ENCODE measurements around the gene GARIN5B. TPM values are rescaled to one million over a fixed set of nuclear protein-coding genes. Genes with fewer than 3 reads are reported as not detected.

GARIN5B gene
- polyA plus RNA-seq, 1 donor from 2014 or later, result not detected

DNA sequence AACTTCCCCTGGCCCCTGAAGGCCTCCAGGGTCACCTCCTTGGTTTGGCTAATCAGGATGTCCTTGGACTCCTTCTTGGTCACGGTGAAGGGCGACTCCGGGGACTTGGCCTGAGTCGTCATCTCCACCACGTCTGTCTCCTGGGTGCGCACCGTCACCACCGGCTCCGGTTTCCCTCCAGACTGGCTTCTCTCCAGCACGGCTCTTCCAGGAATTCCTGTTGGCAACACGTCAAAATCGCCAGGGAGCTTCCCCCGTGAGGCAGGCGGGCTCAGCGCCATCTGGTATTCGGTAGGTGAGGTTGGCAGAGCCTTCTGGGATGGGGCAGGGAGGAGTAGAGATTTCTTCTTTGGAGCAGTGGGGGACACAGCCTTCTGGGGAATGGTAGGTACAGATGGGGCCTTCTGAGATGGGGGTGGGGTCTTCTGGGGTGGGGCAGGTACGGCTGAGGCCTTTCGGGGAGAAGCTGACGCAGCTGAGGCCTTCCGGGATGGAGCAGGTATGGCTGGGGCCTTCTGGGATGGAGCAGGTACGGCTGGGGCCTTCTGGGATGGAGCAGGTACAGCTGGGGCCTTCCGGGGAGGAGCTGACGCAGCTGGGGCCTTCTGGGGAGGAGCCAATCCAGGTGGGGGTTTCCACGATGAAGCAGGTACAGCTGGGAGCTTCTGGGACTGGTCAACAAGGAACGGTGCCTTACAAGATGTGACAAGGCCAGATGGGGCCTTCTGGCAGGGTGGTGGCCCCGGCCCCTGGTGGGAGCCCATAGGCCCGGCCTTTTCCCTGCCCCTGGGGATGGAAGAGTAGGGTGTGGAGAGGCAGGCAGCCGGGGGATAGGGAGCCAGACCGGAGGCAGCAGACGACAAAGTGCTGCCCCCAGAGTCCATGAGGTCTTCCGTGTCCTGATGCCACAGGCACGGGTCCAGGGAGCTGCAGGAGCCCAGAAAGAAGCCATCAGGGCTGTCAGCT is 3.8 kb downstream of the GARIN5B start:
- H3K9me3 ChIP-seq (ENCODE audit: low read length), result no peaks in the 10 kb centered on the region
- no peaks in the 10 kb centered on the region for H3K79me2 ChIP-seq (replicated peaks; ENCODE audit: insufficient read depth, low read length)
- TF ChIP-seq TAF1 (IDR thresholded peaks at IDR 0.05; ENCODE audit: low read depth) (no peak), MXI1 (conservative IDR thresholded peaks at IDR 0.05; ENCODE audit: poor library complexity, severe bottlenecking) (no peak), CTCF (IDR thresholded peaks at IDR 0.05; ENCODE audit: poor library complexity, severe bottlenecking) (no peak), POLR2AphosphoS5 (IDR thresholded peaks at IDR 0.05) (no peak), SMC3 (conservative IDR thresholded peaks at IDR 0.05; ENCODE audit: poor library complexity) (no peak), EZH2 (IDR thresholded peaks at IDR 0.05; ENCODE audit: borderline replicate concordance, insufficient read depth, low read length, poor library complexity, severe bottlenecking) (no peak), EP300 (conservative IDR thresholded peaks at IDR 0.05; ENCODE audit: poor library complexity, severe bottlenecking) (no peak), RAD21 (conservative IDR thresholded peaks at IDR 0.05) (no peak)
- TF ChIP-seq, protein P1, sequence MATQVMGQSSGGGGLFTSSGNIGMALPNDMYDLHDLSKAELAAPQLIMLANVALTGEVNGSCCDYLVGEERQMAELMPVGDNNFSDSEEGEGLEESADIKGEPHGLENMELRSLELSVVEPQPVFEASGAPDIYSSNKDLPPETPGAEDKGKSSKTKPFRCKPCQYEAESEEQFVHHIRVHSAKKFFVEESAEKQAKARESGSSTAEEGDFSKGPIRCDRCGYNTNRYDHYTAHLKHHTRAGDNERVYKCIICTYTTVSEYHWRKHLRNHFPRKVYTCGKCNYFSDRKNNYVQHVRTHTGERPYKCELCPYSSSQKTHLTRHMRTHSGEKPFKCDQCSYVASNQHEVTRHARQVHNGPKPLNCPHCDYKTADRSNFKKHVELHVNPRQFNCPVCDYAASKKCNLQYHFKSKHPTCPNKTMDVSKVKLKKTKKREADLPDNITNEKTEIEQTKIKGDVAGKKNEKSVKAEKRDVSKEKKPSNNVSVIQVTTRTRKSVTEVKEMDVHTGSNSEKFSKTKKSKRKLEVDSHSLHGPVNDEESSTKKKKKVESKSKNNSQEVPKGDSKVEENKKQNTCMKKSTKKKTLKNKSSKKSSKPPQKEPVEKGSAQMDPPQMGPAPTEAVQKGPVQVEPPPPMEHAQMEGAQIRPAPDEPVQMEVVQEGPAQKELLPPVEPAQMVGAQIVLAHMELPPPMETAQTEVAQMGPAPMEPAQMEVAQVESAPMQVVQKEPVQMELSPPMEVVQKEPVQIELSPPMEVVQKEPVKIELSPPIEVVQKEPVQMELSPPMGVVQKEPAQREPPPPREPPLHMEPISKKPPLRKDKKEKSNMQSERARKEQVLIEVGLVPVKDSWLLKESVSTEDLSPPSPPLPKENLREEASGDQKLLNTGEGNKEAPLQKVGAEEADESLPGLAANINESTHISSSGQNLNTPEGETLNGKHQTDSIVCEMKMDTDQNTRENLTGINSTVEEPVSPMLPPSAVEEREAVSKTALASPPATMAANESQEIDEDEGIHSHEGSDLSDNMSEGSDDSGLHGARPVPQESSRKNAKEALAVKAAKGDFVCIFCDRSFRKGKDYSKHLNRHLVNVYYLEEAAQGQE (IDR thresholded peaks at IDR 0.05; ENCODE audit: borderline replicate concordance), result no peak
- no peak overlapping the region for H3K27ac ChIP-seq (ENCODE audit: low read length)
- H2AFZ ChIP-seq (ENCODE audit: low read depth, low read length), result no peak overlapping the region
- H3K9me2 ChIP-seq (ENCODE audit: insufficient read depth, low read length), result no peaks in the 10 kb centered on the region
- H3K4me3 ChIP-seq (ENCODE audit: low read length), result no peak overlapping the region
- H3K27me3 ChIP-seq (ENCODE audit: insufficient read depth, low read depth, low read length), result peaks cover 23% of the 10 kb centered on the region
- no peak overlapping the region for H3K4me2 ChIP-seq (ENCODE audit: low read length)
- H3K9ac ChIP-seq (ENCODE audit: low read length), result no peak overlapping the region
- H4K20me1 ChIP-seq (ENCODE audit: insufficient read depth), result no peaks in the 10 kb centered on the region
- H3F3A ChIP-seq (ENCODE audit: insufficient read depth, low read length, poor library complexity, severe bottlenecking), result no peaks in the 10 kb centered on the region
- H3K36me3 ChIP-seq (ENCODE audit: insufficient read depth, low read length), result no peaks in the 10 kb centered on the region

DNA sequence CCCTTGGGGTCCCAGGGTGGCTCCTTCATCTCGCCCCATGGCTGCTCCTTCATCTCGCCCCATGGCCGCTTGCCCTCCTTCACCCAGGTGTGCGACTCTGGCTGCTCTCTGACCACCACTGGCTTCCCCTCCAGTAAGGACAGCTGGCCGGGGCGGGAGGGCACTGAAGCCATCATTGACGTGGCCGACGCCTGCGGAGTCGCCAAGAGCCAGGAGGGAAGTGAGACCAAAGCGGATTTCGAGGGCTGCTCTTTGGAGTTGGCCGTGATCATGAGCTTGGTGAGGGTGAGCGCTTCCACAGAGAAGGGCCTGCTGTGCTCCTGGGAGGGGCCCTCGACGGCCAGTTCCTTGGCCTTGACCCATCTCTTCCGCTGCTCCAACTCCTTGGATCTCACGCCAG is 4.6 kb downstream of the GARIN5B start:
- peaks cover 30% of the 10 kb centered on the region for H3K27me3 ChIP-seq (ENCODE audit: insufficient read depth, low read depth, low read length)
- H3K4me2 ChIP-seq (ENCODE audit: low read length), result no peak overlapping the region

More for the DNA sequence above, 4.6 kb downstream of the GARIN5B start:
- H3K9me3 ChIP-seq (ENCODE audit: low read length), result no peaks in the 10 kb centered on the region
- TF ChIP-seq, protein P1 (IDR thresholded peaks at IDR 0.05; ENCODE audit: borderline replicate concordance), result no peak
- TF ChIP-seq TAF1 (IDR thresholded peaks at IDR 0.05; ENCODE audit: low read depth) (no peak), CTCF (IDR thresholded peaks at IDR 0.05; ENCODE audit: poor library complexity, severe bottlenecking) (no peak), POLR2AphosphoS5 (IDR thresholded peaks at IDR 0.05) (no peak), EZH2 (IDR thresholded peaks at IDR 0.05; ENCODE audit: borderline replicate concordance, insufficient read depth, low read length, poor library complexity, severe bottlenecking) (no peak), EP300 (conservative IDR thresholded peaks at IDR 0.05; ENCODE audit: poor library complexity, severe bottlenecking) (no peak), SMC3 (conservative IDR thresholded peaks at IDR 0.05; ENCODE audit: poor library complexity) (no peak), RAD21 (conservative IDR thresholded peaks at IDR 0.05) (no peak), MXI1 (conservative IDR thresholded peaks at IDR 0.05; ENCODE audit: poor library complexity, severe bottlenecking) (no peak)
- H3K4me3 ChIP-seq (ENCODE audit: low read length), result no peak overlapping the region
- no peak overlapping the region for H3K9ac ChIP-seq (ENCODE audit: low read length)
- H3K9me2 ChIP-seq (ENCODE audit: insufficient read depth, low read length), result no peaks in the 10 kb centered on the region
- H3K36me3 ChIP-seq (ENCODE audit: insufficient read depth, low read length), result no peaks in the 10 kb centered on the region
- H4K20me1 ChIP-seq (ENCODE audit: insufficient read depth), result no peaks in the 10 kb centered on the region
- no peaks in the 10 kb centered on the region for H3K79me2 ChIP-seq (replicated peaks; ENCODE audit: insufficient read depth, low read length)
- no peak overlapping the region for H2AFZ ChIP-seq (ENCODE audit: low read depth, low read length)
- H3K27ac ChIP-seq (ENCODE audit: low read length), result no peak overlapping the region
- H3F3A ChIP-seq (ENCODE audit: insufficient read depth, low read length, poor library complexity, severe bottlenecking), result no peaks in the 10 kb centered on the region
